Fibroblast of lung (primary cell): ENCODE results near the gene SPCS3. TPM values are rescaled to one million over a fixed set of nuclear protein-coding genes. Genes with fewer than 3 reads are reported as not detected.
A peak's percentile ranks its signal among the peaks of the same experiment; 100 is the strongest.

ENCODE experiments used
- DNase-seq, 2 donors: peaks; one replicate each; pipeline versions ENCODE4 v3.0.0 to v3.0.0-alpha.2; 2010; ENCODE audit warnings: low read depth in 2 of 2
- H2AFZ ChIP-seq: 2 replicates; pipeline ENCODE4 v1.5.1; 2012; ENCODE audit warnings: low read length, control low read depth, inconsistent platforms
- H3K27ac ChIP-seq: 2 replicates; pipeline ENCODE4 v1.5.1; 2011; ENCODE audit warnings: low read length, control low read depth; ENCODE audit not compliant: insufficient read depth
- H3K27me3 ChIP-seq: 2 replicates; pipeline ENCODE4 v1.5.1; 2011; ENCODE audit warnings: mild to moderate bottlenecking, low read length; ENCODE audit not compliant: control insufficient read depth, insufficient read depth
- H3K36me3 ChIP-seq: 2 replicates; pipeline ENCODE4 v1.5.1; 2011; ENCODE audit warnings: low read length; ENCODE audit not compliant: control insufficient read depth, insufficient read depth
- H3K4me1 ChIP-seq: 2 replicates; pipeline ENCODE4 v1.5.1; 2011; ENCODE audit warnings: low read length; ENCODE audit not compliant: control insufficient read depth, insufficient read depth; ENCODE audit errors: extremely low read depth
- H3K4me2 ChIP-seq: 2 replicates; pipeline ENCODE4 v1.5.1; 2011; ENCODE audit warnings: low read length, control low read depth; ENCODE audit not compliant: insufficient read depth; ENCODE audit errors: extremely low read depth
- H3K4me3 ChIP-seq, 4 experiments: fragments of 200-600 bp in 1 of 4; sonication (generic) in 1 of 4; replicated peaks in 1 of 4; 2 replicates each; pipeline ENCODE4 v1.5.1; 2011 to 2016; ENCODE audit warnings: low read length in 4 of 4, low read depth in 3 of 4, mild to moderate bottlenecking in 3 of 4, control low read depth in 2 of 4, inconsistent platforms in 1 of 4, mixed read lengths in 1 of 4; ENCODE audit not compliant: insufficient read depth in 1 of 4; ENCODE audit errors: control extremely low read depth in 1 of 4
- H3K79me2 ChIP-seq: 2 replicates; pipeline ENCODE4 v1.5.1; 2012; ENCODE audit warnings: mild to moderate bottlenecking, low read length, inconsistent platforms; ENCODE audit not compliant: control insufficient read depth, insufficient read depth
- H3K9ac ChIP-seq: 2 replicates; pipeline ENCODE4 v1.5.1; 2011; ENCODE audit warnings: mild to moderate bottlenecking, low read length, control low read depth; ENCODE audit not compliant: insufficient read depth
- H3K9me3 ChIP-seq: 2 replicates; pipeline ENCODE4 v1.5.1; 2012; ENCODE audit warnings: low read depth, low read length; ENCODE audit not compliant: control insufficient read depth, insufficient read depth
- H4K20me1 ChIP-seq: 2 replicates; pipeline ENCODE4 v1.5.1; 2011; ENCODE audit warnings: low read length; ENCODE audit not compliant: control insufficient read depth, insufficient read depth; ENCODE audit errors: extremely low read depth
- EZH2 ChIP-seq: IDR thresholded peaks from 2 replicates; pipeline ENCODE4 v1.5.1; 2012; ENCODE audit warnings: low read length, control low read depth, mild to moderate bottlenecking; ENCODE audit errors: missing control alignments
- polyA plus RNA-seq, 2 donors: library from polyadenylated mRNA; depleted of rRNA in 1 of 2; stranded (reverse) in 1 of 2; unstranded in 1 of 2; fragments of >200 nt; gene quantifications; 2 replicates each; pipeline ENCODE4 v1.2.1, GENCODE V29; 2011 to 2012; ENCODE audit warnings: missing spikeins in 1 of 2
- total RNA-seq: library from RNA; depleted of rRNA; stranded (reverse); fragments of >200 nt; gene quantifications from 2 replicates; pipeline ENCODE4 v1.2.1, GENCODE V29; 2014
- TF ChIP-seq, protein P1 (sequence below), 2 donors: IDR thresholded peaks in 1 of 2; conservative IDR thresholded peaks in 1 of 2; 1 replicate in 1 of 2; 2 replicates in 1 of 2; pipeline ENCODE4 v1.5.1; 2011 to 2012; ENCODE audit warnings: low read length in 2 of 2, control low read depth in 1 of 2, inconsistent platforms in 1 of 2, low read depth in 1 of 2, mild to moderate bottlenecking in 1 of 2

Gene SPCS3
- total and polyA plus RNA-seq, 2 donors (not counting 1 experiment from before 2014, with no cell fraction given) = 72.3 to 84.3 TPM

DNA sequence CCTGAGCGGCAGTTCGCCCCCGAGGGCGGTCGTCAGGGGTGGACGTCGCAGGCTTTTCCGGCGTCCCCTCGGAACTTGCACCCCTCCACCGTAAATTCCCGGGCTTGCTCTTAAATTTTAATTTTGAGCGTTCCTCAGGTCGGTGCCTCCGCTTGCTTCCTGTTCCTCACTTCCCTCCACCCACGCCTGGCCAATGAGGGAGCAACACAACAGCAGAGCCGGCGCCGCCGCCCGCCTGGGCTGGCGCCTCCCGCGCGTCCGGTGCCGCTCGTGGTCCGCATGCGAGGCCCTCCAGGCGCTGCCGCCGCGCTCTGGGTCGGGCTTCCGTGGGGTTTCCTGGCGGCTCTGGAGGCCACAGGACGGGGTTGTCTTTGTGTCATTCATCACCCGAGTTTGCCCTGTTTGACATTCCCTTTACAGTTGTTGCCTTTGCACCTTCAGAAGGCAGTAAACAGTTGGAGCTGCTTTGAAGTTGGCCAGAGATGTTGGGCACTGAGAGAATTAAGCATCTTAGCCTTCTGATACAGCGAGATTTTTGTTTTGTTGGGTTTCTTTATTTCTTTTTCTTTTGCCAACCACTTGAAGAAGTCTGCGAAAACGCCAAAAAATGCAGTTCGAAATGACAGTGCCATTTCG lies 692 bp downstream of the SPCS3 start:
- no peaks in the 10 kb centered on the region for H3K9me3 ChIP-seq
- H3K36me3 ChIP-seq = no peaks in the 10 kb centered on the region
- H3K9ac ChIP-seq = peak overlapping the region; percentile 94
- peak; percentile 84 to 87 for DNase-seq
- peaks cover 53% of the 10 kb centered on the region for H3K79me2 ChIP-seq
- H3K27me3 ChIP-seq = no peaks in the 10 kb centered on the region
- TF ChIP-seq, protein P1, sequence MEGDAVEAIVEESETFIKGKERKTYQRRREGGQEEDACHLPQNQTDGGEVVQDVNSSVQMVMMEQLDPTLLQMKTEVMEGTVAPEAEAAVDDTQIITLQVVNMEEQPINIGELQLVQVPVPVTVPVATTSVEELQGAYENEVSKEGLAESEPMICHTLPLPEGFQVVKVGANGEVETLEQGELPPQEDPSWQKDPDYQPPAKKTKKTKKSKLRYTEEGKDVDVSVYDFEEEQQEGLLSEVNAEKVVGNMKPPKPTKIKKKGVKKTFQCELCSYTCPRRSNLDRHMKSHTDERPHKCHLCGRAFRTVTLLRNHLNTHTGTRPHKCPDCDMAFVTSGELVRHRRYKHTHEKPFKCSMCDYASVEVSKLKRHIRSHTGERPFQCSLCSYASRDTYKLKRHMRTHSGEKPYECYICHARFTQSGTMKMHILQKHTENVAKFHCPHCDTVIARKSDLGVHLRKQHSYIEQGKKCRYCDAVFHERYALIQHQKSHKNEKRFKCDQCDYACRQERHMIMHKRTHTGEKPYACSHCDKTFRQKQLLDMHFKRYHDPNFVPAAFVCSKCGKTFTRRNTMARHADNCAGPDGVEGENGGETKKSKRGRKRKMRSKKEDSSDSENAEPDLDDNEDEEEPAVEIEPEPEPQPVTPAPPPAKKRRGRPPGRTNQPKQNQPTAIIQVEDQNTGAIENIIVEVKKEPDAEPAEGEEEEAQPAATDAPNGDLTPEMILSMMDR (conservative IDR thresholded peaks at IDR 0.05 in 1 of 2, IDR thresholded peaks at IDR 0.05 in 1 of 2; ENCODE audit: low read depth in 1 of 2, low read length in 2 of 2) = no peak
- no peak for TF ChIP-seq EZH2
- H4K20me1 ChIP-seq = no peaks in the 10 kb centered on the region
- peak overlapping the region; percentile 95 for H3K27ac ChIP-seq
- peaks cover 6% of the 10 kb centered on the region for H3K4me1 ChIP-seq
- H3K4me2 ChIP-seq = peak overlapping the region; percentile 91
- peak overlapping the region; percentile 83 to 98 (median 95) for H3K4me3 ChIP-seq
- H2AFZ ChIP-seq = peak overlapping the region; percentile 91

DNA sequence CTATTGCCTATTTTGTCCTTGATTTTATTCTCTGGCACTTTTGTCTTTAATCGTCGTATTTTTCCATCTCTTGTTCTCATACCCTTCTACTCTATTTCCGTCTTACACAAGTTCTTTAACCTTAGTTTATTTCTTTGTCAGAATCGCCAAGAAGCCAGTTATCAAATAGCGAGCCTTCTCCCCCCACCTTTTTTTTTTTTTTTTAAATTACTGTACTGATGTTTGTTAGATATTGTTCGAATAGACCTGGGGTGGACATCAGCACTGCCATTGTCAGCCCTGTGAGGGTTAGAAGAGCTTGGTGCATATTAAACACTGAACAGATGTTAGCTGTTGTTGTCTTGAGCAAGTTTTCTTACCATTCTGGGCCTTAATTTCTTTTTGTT lies 1.2 kb downstream of the SPCS3 start:
- H3K4me3 ChIP-seq = peak overlapping the region; percentile 83 to 98 (median 95)
- no peak for DNase-seq
- TF ChIP-seq, protein P1 (conservative IDR thresholded peaks at IDR 0.05 in 1 of 2, IDR thresholded peaks at IDR 0.05 in 1 of 2; ENCODE audit: low read depth in 1 of 2, low read length in 2 of 2) = no peak
- TF ChIP-seq EZH2 = no peak

GRCh38 chr4:176321589-176321988 lies 1.8 kb downstream of the SPCS3 start:
- no peak for TF ChIP-seq EZH2
- TF ChIP-seq, protein P1 (conservative IDR thresholded peaks at IDR 0.05 in 1 of 2, IDR thresholded peaks at IDR 0.05 in 1 of 2; ENCODE audit: low read depth in 1 of 2, low read length in 2 of 2) = no peak
- H3K4me3 ChIP-seq = peak overlapping the region; percentile 83 to 98 (median 95)
- H2AFZ ChIP-seq = no peak overlapping the region
- H4K20me1 ChIP-seq = no peaks in the 10 kb centered on the region
- no peak overlapping the region for H3K9ac ChIP-seq
- DNase-seq = no peak
- peaks cover 63% of the 10 kb centered on the region for H3K79me2 ChIP-seq
- H3K27me3 ChIP-seq = no peaks in the 10 kb centered on the region
- H3K4me1 ChIP-seq = peaks cover 6% of the 10 kb centered on the region
- peak overlapping the region; percentile 95 for H3K27ac ChIP-seq
- no peaks in the 10 kb centered on the region for H3K9me3 ChIP-seq
- no peaks in the 10 kb centered on the region for H3K36me3 ChIP-seq
- peak overlapping the region; percentile 91 for H3K4me2 ChIP-seq

More for the DNA sequence above, 1.2 kb downstream of the SPCS3 start:
- H3K9ac ChIP-seq = peak overlapping the region; percentile 94
- H3K4me2 ChIP-seq = peak overlapping the region; percentile 91
- peak overlapping the region; percentile 95 for H3K27ac ChIP-seq
- no peak overlapping the region for H2AFZ ChIP-seq
- H3K79me2 ChIP-seq = peaks cover 58% of the 10 kb centered on the region
- H4K20me1 ChIP-seq = no peaks in the 10 kb centered on the region
- H3K36me3 ChIP-seq = no peaks in the 10 kb centered on the region
- peaks cover 6% of the 10 kb centered on the region for H3K4me1 ChIP-seq
- no peaks in the 10 kb centered on the region for H3K9me3 ChIP-seq
- no peaks in the 10 kb centered on the region for H3K27me3 ChIP-seq
